SK-N-SH (cell line): ENCODE measurements around the gene ST6GALNAC3.

ENCODE experiments used
- EZH2phosphoT487 ChIP-seq: fragments of 200-600 bp; sonication (generic); IDR thresholded peaks from 2 replicates; pipeline ENCODE4 v1.6.1; 2017; ENCODE audit warnings: low read depth, mixed run types, mild to moderate bottlenecking, antibody characterized with exemption, moderate library complexity, borderline replicate concordance
- FOSL2 ChIP-seq: IDR thresholded peaks from 2 replicates; pipeline ENCODE4 v1.4.0; 2012; ENCODE audit warnings: low read depth, mild to moderate bottlenecking, moderate library complexity, borderline replicate concordance
- FOXM1 ChIP-seq: IDR thresholded peaks from 2 replicates; pipeline ENCODE4 v1.4.0; 2012; ENCODE audit warnings: low read depth, mild to moderate bottlenecking
- MXI1 ChIP-seq: IDR thresholded peaks from 2 replicates; pipeline ENCODE4 v1.6.1; 2012; ENCODE audit warnings: mild to moderate bottlenecking, low read depth, low read length, improper control_type of control experiment
- POLR2AphosphoS5 ChIP-seq: IDR thresholded peaks from 2 replicates; pipeline ENCODE4 v1.6.1; 2012; ENCODE audit warnings: low read depth, low read length
- RAD21 ChIP-seq: IDR thresholded peaks from 2 replicates; pipeline ENCODE4 v1.6.1; 2012; ENCODE audit warnings: mild to moderate bottlenecking, low read length
- TAF1 ChIP-seq: IDR thresholded peaks from 2 replicates; pipeline ENCODE4 v1.6.1; 2012; ENCODE audit warnings: low read depth, mild to moderate bottlenecking, low read length, moderate library complexity, borderline replicate concordance
- TEAD4 ChIP-seq: IDR thresholded peaks from 2 replicates; pipeline ENCODE4 v1.4.0; 2012; ENCODE audit warnings: mild to moderate bottlenecking, borderline replicate concordance; ENCODE audit not compliant: insufficient read depth
- YY1 ChIP-seq: IDR thresholded peaks from 2 replicates; pipeline ENCODE4 v1.4.0; 2012; ENCODE audit warnings: low read depth, mild to moderate bottlenecking
- TF ChIP-seq, protein P1 (sequence below): fragments of 200-600 bp; sonication (generic); IDR thresholded peaks from 2 replicates; pipeline ENCODE4 v1.6.1; 2017; ENCODE audit warnings: antibody characterized with exemption, mild to moderate bottlenecking, moderate library complexity
- TF ChIP-seq, protein P2 (sequence below): IDR thresholded peaks from 2 replicates; pipeline ENCODE4 v1.4.0; 2012; ENCODE audit warnings: low read depth, borderline replicate concordance
- TF ChIP-seq, protein P3 (sequence below): IDR thresholded peaks from 2 replicates; pipeline ENCODE4 v1.6.1; 2012; ENCODE audit warnings: mild to moderate bottlenecking, low read depth, low read length, moderate library complexity
- TF ChIP-seq, protein P4 (sequence below): fragments of 150-350 bp; IDR thresholded peaks from 2 replicates; pipeline ENCODE4 v1.6.1; 2016; ENCODE audit warnings: mild to moderate bottlenecking, low read depth, low read length

DNA sequence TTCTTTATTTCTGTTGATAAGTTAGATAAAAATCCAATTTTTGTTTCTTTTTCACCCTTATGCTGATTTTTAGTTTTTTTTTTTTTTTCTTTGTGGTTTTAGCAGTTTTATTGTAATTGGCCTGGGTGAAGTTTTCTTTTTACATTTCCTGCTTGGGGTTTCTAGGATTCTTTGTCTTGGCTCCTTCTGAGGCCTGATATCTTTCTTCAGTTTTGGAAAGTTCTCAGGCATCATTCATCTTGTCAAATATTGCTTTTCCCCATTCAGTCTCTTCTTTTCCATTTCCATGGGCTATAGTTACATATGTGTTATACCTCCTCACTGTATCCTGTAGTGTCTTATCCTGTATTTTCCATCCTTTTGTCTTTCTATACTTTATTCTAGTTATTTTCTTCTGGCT lies 28.5 kb downstream of the ST6GALNAC3 start:
- TF ChIP-seq, protein P1, sequence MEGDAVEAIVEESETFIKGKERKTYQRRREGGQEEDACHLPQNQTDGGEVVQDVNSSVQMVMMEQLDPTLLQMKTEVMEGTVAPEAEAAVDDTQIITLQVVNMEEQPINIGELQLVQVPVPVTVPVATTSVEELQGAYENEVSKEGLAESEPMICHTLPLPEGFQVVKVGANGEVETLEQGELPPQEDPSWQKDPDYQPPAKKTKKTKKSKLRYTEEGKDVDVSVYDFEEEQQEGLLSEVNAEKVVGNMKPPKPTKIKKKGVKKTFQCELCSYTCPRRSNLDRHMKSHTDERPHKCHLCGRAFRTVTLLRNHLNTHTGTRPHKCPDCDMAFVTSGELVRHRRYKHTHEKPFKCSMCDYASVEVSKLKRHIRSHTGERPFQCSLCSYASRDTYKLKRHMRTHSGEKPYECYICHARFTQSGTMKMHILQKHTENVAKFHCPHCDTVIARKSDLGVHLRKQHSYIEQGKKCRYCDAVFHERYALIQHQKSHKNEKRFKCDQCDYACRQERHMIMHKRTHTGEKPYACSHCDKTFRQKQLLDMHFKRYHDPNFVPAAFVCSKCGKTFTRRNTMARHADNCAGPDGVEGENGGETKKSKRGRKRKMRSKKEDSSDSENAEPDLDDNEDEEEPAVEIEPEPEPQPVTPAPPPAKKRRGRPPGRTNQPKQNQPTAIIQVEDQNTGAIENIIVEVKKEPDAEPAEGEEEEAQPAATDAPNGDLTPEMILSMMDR = no peak
- TF ChIP-seq, protein P2, sequence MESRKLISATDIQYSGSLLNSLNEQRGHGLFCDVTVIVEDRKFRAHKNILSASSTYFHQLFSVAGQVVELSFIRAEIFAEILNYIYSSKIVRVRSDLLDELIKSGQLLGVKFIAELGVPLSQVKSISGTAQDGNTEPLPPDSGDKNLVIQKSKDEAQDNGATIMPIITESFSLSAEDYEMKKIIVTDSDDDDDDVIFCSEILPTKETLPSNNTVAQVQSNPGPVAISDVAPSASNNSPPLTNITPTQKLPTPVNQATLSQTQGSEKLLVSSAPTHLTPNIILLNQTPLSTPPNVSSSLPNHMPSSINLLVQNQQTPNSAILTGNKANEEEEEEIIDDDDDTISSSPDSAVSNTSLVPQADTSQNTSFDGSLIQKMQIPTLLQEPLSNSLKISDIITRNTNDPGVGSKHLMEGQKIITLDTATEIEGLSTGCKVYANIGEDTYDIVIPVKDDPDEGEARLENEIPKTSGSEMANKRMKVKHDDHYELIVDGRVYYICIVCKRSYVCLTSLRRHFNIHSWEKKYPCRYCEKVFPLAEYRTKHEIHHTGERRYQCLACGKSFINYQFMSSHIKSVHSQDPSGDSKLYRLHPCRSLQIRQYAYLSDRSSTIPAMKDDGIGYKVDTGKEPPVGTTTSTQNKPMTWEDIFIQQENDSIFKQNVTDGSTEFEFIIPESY = no peak
- no peak for TF ChIP-seq MXI1
- TF ChIP-seq FOXM1 = no peak
- no peak for TF ChIP-seq POLR2AphosphoS5
- TF ChIP-seq, protein P3, sequence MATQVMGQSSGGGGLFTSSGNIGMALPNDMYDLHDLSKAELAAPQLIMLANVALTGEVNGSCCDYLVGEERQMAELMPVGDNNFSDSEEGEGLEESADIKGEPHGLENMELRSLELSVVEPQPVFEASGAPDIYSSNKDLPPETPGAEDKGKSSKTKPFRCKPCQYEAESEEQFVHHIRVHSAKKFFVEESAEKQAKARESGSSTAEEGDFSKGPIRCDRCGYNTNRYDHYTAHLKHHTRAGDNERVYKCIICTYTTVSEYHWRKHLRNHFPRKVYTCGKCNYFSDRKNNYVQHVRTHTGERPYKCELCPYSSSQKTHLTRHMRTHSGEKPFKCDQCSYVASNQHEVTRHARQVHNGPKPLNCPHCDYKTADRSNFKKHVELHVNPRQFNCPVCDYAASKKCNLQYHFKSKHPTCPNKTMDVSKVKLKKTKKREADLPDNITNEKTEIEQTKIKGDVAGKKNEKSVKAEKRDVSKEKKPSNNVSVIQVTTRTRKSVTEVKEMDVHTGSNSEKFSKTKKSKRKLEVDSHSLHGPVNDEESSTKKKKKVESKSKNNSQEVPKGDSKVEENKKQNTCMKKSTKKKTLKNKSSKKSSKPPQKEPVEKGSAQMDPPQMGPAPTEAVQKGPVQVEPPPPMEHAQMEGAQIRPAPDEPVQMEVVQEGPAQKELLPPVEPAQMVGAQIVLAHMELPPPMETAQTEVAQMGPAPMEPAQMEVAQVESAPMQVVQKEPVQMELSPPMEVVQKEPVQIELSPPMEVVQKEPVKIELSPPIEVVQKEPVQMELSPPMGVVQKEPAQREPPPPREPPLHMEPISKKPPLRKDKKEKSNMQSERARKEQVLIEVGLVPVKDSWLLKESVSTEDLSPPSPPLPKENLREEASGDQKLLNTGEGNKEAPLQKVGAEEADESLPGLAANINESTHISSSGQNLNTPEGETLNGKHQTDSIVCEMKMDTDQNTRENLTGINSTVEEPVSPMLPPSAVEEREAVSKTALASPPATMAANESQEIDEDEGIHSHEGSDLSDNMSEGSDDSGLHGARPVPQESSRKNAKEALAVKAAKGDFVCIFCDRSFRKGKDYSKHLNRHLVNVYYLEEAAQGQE = no peak
- TF ChIP-seq, protein P4, sequence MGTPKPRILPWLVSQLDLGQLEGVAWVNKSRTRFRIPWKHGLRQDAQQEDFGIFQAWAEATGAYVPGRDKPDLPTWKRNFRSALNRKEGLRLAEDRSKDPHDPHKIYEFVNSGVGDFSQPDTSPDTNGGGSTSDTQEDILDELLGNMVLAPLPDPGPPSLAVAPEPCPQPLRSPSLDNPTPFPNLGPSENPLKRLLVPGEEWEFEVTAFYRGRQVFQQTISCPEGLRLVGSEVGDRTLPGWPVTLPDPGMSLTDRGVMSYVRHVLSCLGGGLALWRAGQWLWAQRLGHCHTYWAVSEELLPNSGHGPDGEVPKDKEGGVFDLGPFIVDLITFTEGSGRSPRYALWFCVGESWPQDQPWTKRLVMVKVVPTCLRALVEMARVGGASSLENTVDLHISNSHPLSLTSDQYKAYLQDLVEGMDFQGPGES = no peak
- TF ChIP-seq TEAD4 = no peak
- TF ChIP-seq TAF1 = no peak
- no peak for TF ChIP-seq FOSL2
- no peak for TF ChIP-seq YY1
- TF ChIP-seq EZH2phosphoT487 = no peak
- TF ChIP-seq RAD21 = no peak
